GM21786 (cell line): Measurements from ENCODE around the gene IBTK.
A peak's percentile ranks its signal among the peaks of the same experiment; 100 is the strongest.
"Not testable (repeated sequence)": the region's sequence is repeated elsewhere in the genome, so short reads cannot be mapped to it uniquely, and the experiment has no call there.

Experiments used
- ATAC-seq: cut with Tn5 transposase; IDR thresholded peaks from one replicate; pipeline ENCODE4 v1.9.1; 2021; ENCODE audit not compliant: unreplicated experiment

Gene IBTK

GRCh38 chr6:82247505-82248272 is at the start of gene IBTK:
Gene IBTK, minus strand, starts transcription at chr6:82247744. Its CDS starts 7,258 bp downstream, at chr6:82240486.
- peak; percentile 84 for ATAC-seq

DNA sequence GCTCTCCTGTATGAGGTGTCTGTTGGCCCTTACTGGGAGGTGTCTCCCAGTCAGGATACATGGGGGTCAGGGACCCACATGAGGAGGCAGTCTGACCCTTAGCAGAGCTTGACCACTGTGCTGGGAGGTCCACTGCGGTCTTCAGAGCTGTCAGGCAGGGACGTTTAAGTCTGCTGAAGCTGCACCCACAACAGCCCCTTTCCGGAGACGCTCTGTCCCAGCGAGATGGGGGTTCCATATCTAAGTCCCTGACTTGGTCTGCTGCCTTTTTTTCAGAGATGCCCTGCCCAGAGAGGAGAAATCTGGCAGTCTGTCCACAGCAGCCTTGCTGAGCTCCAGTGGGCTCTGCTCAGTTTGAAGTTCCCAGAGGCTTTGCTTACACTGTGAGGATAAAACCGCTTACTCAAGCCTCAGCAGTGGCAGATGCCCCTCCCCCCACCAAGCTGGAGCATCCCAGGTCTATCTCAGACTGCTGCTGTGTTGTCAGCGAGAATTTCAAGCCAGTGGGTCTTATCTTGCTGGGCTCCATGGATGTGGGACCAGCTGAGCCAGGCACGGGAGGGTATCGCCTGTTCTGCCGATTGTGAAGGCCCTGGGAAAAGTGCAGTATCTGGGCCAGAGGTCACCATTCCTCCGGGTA is 36.3 kb upstream of the IBTK start:
- no peak for ATAC-seq

GRCh38 chr6:82281550-82281949 is 34.0 kb upstream of the IBTK start:
- not testable (repeated sequence) for ATAC-seq

GRCh38 chr6:82277686-82278085 is 30.1 kb upstream of the IBTK start:
- ATAC-seq = no peak

GRCh38 chr6:82275686-82276085 is 28.1 kb upstream of the IBTK start:
- no peak for ATAC-seq

GRCh38 chr6:82273295-82273694 is 25.8 kb upstream of the IBTK start:
- no peak for ATAC-seq

DNA sequence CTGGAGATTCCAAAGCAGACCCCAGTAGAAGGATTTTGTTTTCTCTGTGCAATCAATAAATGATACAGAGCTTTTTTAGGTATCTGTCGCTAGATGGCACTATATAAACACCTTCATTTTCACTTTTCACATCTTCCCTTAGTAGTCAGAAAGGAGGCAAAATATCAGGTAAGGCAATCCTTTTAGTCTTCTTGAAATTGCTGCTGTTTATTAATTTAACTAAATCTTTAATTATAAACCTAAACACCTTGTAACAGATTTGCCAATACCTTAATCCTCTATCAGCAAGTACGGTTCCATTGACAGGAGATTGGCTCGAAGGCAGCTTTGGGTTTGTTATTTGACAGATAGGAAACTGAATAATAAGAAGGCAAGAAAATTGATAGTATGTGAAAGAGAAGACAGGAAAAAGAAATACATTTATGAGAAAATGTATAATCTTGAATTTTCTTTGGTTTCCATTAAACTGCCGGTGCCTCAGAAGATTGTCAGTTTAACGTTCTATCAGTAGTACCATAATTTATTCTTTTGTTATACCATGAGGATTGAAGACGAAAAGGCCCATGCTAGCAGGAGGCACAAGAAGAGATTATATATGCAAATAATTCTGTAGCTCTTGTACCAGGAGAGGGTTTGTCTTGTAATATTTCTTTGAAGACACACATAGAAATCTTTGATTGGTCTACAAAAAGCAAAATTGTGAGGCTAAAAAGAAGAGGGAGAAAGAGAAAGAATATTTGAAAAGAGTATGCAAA is 23.5 kb upstream of the IBTK start:
- ATAC-seq = peak; percentile 65

DNA sequence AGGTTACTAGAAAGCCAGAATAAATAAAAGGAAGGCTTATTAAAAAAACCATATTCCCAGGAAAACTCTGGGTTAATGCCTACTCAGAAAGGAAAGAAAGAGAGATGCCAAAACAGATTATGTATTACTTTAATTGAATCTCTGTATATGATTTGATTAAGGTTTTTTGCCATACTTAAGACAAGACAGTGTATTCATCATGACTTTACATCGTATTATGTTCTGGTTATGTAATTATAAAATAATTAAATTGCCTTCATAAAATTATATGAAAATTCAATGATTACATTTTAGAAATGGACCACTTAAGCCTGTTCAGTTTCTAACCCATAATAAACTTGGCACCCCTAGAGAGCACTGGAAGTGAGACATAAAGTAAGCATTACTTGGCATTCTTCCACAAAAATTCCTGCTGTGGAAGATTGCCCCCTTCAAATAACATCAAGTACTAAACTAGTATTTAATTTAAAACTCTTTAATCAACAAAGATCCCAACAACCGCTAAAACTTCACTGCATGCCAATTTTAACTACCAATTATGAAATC is 20.8 kb upstream of the IBTK start:
- ATAC-seq = no peak

DNA sequence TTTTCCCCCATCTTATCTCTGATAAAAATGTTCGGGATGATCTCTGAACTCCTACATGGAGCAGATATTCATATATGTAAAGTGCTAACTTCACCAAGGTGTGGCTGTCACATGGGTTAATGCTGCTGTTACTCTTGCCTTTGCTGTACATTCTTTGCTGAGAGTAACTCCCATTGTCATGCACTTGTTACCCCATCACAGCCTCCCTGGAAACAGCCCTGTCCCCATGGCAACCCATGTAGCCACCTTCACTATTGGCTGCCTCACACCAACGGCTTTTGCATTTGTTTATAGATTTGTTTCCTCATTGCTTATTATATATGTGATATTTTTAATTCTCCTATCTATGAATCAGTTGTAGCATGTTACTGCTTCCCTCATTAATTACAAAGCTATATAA is 17.3 kb upstream of the IBTK start:
- no peak for ATAC-seq

DNA sequence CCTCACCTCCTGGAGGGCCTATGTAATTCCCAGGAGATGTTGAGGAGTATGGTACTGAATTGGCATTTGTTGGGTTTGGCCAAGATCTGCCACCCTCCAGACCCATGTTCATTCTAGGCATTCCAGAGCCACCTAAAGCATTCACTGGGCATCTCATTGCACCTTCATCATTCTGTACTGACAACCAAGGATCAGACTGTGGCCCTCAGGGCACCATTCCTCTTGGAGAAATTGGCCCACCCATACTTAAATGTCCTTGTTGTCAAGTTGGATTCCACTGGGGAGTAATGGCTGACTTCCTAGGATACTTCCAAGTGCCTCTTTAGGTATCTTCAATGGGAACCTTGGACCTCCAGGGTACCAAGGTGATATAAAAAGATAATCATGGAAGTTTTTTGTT is 16.8 kb upstream of the IBTK start:
- no peak for ATAC-seq

- no peak for ATAC-seq
Observed at GRCh38 chr6:82263916-82264315, 16.4 kb upstream of the IBTK start.

- no peak for ATAC-seq
Observed at GRCh38 chr6:82260997-82261732, 13.6 kb upstream of the IBTK start.

GRCh38 chr6:82259389-82259788 is 11.8 kb upstream of the IBTK start:
- ATAC-seq = no peak

DNA sequence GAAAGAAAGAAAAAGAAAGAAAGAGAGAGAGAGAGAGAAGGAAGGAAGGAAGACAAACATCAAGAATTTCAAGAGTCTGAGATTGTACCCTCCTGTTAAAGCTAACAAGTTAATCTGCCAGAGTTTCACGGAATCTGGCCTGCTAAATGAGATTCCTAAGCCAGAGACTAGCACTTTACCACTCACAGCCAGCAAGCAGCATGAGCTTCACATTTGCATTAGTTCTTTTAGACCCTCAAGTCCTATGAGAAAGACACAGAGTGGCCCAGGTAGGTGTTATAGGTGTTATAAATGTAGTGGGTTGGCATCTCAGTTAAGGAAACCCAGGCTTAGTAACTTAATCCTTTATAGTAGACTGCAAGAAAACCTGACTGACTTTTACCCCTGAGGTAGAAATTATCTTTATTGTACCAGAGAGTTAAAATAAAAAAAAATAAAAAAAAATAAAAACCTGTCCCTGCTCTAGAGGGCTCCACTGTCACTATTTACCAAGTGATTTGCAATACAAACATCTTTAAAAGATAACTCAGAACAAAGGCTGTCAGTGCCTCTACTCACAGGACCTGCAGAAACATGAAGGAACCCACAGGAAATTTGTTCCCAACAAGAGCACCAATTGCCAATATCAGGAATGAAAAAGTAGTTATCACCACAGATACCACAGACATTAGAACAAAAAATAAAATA is 9.7 kb upstream of the IBTK start:
- no peak for ATAC-seq

GRCh38 chr6:82254722-82255121 is 7.2 kb upstream of the IBTK start:
- not testable (repeated sequence) for ATAC-seq

DNA sequence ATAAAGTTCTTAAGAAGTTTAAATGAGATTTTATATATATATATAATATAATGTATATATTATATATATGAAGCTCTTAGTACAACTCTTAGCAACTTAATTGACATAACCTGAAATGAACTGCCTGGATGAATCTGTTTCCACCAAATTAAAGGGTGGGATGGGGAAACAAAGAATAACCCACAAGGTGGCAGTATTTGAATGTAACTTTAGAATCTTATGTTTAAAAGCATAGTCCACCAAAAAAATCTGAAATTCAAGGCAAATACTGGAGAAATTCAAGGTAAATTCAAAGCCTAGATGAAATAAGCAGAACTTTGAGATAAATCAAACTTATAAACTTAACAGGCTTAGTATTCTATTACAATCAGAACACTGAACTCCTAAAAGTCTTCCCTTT is 4.4 kb upstream of the IBTK start:
- no peak for ATAC-seq

GRCh38 chr6:82249381-82250253 is 2.1 kb upstream of the IBTK start:
- no peak for ATAC-seq

GRCh38 chr6:82248273-82248735 is 760 bp upstream of the IBTK start:
- ATAC-seq = peak; percentile 42

DNA sequence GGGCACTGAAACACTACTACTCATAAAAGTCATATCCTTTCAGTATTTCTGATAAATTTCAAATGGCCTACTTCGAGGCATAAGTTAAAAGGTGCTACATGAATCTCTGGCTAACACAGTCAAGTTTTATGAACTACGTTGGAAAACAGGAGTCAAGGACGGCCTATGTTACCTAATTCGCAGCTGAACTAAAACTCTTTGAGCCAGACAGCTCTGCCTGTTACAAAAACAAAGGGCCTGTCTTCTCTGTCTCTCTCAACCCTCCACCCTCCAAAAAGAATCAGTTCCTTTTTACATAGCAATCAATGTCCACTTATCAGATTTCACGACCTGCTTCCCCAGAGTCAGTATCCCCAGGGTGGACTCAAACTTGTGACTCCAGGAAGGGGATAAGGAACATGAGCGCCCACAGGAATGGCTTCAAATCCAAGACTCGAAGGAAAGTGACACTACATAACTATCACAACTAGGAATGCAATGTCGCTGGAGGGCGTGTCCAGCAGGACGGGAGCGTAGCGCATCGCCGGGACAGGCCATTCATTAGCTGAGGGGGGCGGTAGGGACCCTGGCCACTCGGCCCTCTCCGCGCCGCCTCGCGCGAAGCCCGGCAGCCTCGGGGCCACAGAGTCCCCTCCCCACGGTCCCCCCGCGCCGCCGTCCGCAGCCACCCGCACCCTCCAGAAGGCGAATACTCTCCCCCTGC is 591 bp downstream of the IBTK start:
- peak; percentile 29 for ATAC-seq
